ENCODE data around the gene DCTN2. TPM values are rescaled to one million over a fixed set of nuclear protein-coding genes. Genes with fewer than 3 reads are reported as not detected.

The DCTN2 gene
- total RNA-seq, 1 donor from 2014 or later, result 116 TPM

GRCh38 chr12:57584050-57584449, 37.1 kb upstream of the DCTN2 start:
- H3K4me1 ChIP-seq, result no peaks in the 10 kb centered on the region
- no peak overlapping the region for H3K4me3 ChIP-seq
- H3K36me3 ChIP-seq, result no peaks in the 10 kb centered on the region
- DNase-seq (ENCODE audit: low spot score in 2 of 2), result no peak
- TF ChIP-seq CTCF (IDR thresholded peaks at IDR 0.05), result no peak
- no peak overlapping the region for H3K27ac ChIP-seq
- H3K27me3 ChIP-seq, result no peaks in the 10 kb centered on the region
- no peaks in the 10 kb centered on the region for H3K9me3 ChIP-seq
- intact Hi-C loops (cut with DNase I), result no loop called here

- TF ChIP-seq CTCF (IDR thresholded peaks at IDR 0.05), result peak; percentile 91 to 93 (median 92)
- no peak overlapping the region for H3K4me3 ChIP-seq
- H3K27me3 ChIP-seq, result no peaks in the 10 kb centered on the region
- intact Hi-C loops (cut with DNase I), result loop anchor here (1.0 kb wide), 1 partner anchor 38 kb away; no protein-coding TSS in a partner anchor
- no peaks in the 10 kb centered on the region for H3K4me1 ChIP-seq
- H3K36me3 ChIP-seq, result no peaks in the 10 kb centered on the region
- DNase-seq (ENCODE audit: low spot score in 2 of 2), result peak in 1 of 2 donors; percentile 86
- no peaks in the 10 kb centered on the region for H3K9me3 ChIP-seq
- H3K27ac ChIP-seq, result no peak overlapping the region
These were observed 36.2 kb upstream of the DCTN2 start for GRCh38 chr12:57583008-57583831.

- DNase-seq (ENCODE audit: low spot score in 2 of 2), result no peak
- intact Hi-C loops (cut with DNase I), result no loop called here
- Histone ChIP-seq H3K27me3 (no peaks in the 10 kb centered on the region), H3K27ac (no peak overlapping the region), H3K9me3 (no peaks in the 10 kb centered on the region), H3K36me3 (peaks cover 0 to 5% of the 10 kb centered on the region in 2 donors), H3K4me1 (no peaks in the 10 kb centered on the region), H3K4me3 (no peak overlapping the region)
- no peak for TF ChIP-seq CTCF (IDR thresholded peaks at IDR 0.05)
These were observed 35.4 kb upstream of the DCTN2 start for GRCh38 chr12:57582440-57582839.

- no peak for TF ChIP-seq CTCF (IDR thresholded peaks at IDR 0.05)
- DNase-seq (ENCODE audit: low spot score in 2 of 2), result no peak
- Histone ChIP-seq H3K27ac (no peak overlapping the region), H3K4me3 (no peak overlapping the region), H3K27me3 (no peaks in the 10 kb centered on the region), H3K4me1 (no peaks in the 10 kb centered on the region), H3K9me3 (no peaks in the 10 kb centered on the region), H3K36me3 (peaks cover 3 to 5% of the 10 kb centered on the region in 2 donors)
- intact Hi-C loops (cut with DNase I), result no loop called here
These were observed 34.8 kb upstream of the DCTN2 start for GRCh38 chr12:57581802-57582201.

- Histone ChIP-seq H3K27me3 (no peaks in the 10 kb centered on the region), H3K36me3 (peaks cover 11 to 12% of the 10 kb centered on the region in 2 donors), H3K4me1 (no peaks in the 10 kb centered on the region), H3K9me3 (no peaks in the 10 kb centered on the region), H3K4me3 (no peak overlapping the region), H3K27ac (no peak overlapping the region)
- intact Hi-C loops (cut with DNase I), result no loop called here
- DNase-seq (ENCODE audit: low spot score in 2 of 2), result no peak
- TF ChIP-seq CTCF (IDR thresholded peaks at IDR 0.05), result no peak
These were observed 33.4 kb upstream of the DCTN2 start for GRCh38 chr12:57580466-57580795.
